GM21526 (cell line): ENCODE data around the gene TMEM240.
"Not testable (repeated sequence)": the region's sequence is repeated elsewhere in the genome, so short reads cannot be mapped to it uniquely, and the experiment has no call there.

Experiments
- ATAC-seq: cut with Tn5 transposase; IDR thresholded peaks from one replicate; pipeline ENCODE4 v1.9.1; 2021; ENCODE audit warnings: moderate library complexity; ENCODE audit not compliant: unreplicated experiment, low FRiP score

Gene TMEM240

GRCh38 chr1:1505801-1506200, 34.6 kb downstream of the TMEM240 start:
- not testable (repeated sequence) for ATAC-seq

GRCh38 chr1:1505366-1505798, 35.0 kb downstream of the TMEM240 start:
- not testable (repeated sequence) for ATAC-seq

GRCh38 chr1:1504777-1505365, 35.6 kb downstream of the TMEM240 start:
- ATAC-seq = not testable (repeated sequence)

- ATAC-seq = not testable (repeated sequence)
These were observed 44.9 kb downstream of the TMEM240 start for GRCh38 chr1:1495461-1495975.

DNA sequence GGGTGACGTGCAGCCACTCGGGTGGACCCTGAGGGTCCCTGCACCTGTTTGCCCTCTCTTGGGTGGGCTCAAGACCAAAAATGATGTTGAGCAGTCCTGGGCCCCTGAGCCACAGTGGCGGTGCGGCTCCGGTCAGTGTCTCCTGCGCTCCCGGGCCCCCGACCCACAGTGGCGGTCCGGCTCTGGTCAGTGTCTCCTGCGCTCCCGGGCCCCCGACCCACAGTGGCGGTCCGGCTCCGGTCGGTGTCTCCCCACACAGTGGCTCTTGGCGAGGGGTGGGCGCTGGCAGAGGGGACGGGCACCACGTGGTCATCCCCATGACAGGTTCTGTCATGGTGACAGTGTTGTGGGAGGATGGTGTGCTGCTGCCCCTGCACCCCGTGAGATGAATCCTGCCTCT, 46.1 kb downstream of the TMEM240 start:
- ATAC-seq = not testable (repeated sequence)

DNA sequence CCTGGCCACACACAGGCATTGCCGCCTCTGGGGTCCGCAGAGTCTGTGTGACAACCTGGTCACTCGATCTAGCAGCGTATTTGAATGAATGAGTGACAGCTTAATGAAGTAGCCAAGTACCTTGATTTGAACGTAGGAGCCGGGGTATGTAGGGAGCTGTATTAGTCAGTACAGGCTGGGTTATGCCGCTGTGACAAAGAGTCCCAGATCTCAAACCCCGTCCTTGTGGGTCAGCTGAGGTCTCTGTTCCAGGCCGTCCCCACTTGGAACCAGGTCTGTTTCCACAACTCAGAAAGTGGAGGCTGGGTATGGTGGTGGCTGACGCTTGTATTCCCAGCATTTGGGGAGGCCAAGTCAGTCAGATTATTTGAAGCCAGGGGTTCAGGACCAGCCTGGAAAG, 48.8 kb downstream of the TMEM240 start:
- no peak for ATAC-seq

- no peak for ATAC-seq
These were observed 49.7 kb downstream of the TMEM240 start for GRCh38 chr1:1490633-1491230.

DNA sequence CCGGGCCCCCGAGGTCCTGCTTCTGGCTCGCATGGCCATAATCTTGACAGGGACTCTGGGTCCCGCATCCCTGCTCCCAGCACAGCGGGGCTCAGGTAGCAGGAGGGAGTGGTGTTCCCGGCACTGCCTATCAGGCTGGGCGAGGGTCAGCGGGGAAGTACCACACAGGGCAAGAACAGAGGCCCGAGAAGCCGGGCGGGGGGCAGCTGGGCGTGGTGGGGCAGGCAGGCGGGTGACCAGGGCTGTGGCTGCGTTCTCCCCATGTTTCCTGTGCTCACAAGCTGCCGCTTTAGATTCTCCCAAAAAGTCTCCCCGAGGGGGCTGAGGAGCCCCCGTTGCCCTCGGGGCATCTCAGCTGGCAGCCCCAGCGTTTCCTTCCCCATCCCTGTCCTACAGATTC, 50.6 kb downstream of the TMEM240 start:
- ATAC-seq = no peak

- ATAC-seq = no peak
These were observed 51.2 kb downstream of the TMEM240 start for GRCh38 chr1:1489231-1489630.

DNA sequence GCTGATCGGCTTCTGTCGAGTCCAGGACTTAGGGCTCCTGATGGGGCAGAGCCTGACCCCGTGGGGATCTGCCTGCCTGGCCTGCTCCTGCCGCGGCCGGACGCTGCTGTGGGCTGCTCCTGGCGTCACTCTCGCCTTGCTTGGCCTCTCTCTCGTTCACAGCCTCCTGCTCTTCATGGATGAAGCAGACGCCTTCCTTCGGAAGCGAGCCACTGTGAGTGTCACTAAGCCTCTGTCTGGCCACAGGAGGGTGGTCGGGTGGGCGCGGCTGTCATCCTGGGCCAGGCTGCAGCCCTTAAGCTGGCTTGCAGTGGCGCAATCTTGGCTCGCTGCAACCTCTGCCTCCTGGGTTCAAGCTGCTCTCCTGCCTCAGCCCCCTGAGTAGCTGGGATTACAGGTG, 52.7 kb downstream of the TMEM240 start:
- no peak for ATAC-seq

GRCh38 chr1:1485755-1486317, 54.6 kb downstream of the TMEM240 start:
- ATAC-seq = not testable (repeated sequence)

GRCh38 chr1:1484976-1485750, 55.3 kb downstream of the TMEM240 start:
- not testable (repeated sequence) for ATAC-seq
